Mesenchymal stem cell (in vitro differentiated cells and primary cell): ENCODE data around the gene RIMBP2.

ENCODE experiments used
- DNase-seq: peaks from one replicate; pipeline ENCODE4 v3.0.0-alpha.2; 2013
- H2AFZ ChIP-seq: one replicate; pipeline ENCODE4 v1.6.1; 2013; ENCODE audit warnings: low read depth, mild to moderate bottlenecking, control low read depth, inconsistent platforms, low read length, moderate library complexity
- H2AK5ac ChIP-seq: 2 replicates; pipeline ENCODE4 v1.6.1; 2013; ENCODE audit warnings: low read length, moderate library complexity, mild to moderate bottlenecking, inconsistent platforms; ENCODE audit not compliant: severe bottlenecking
- H2BK120ac ChIP-seq: one replicate; pipeline ENCODE4 v1.6.1; 2013; ENCODE audit warnings: low read depth, mild to moderate bottlenecking, inconsistent platforms, low read length, moderate library complexity
- H2BK12ac ChIP-seq, 2 experiments: one replicate each; pipeline ENCODE4 v1.6.1; 2013; ENCODE audit warnings: inconsistent platforms in 2 of 2, low read length in 2 of 2, mild to moderate bottlenecking in 2 of 2, moderate library complexity in 2 of 2, control low read depth in 1 of 2
- H2BK15ac ChIP-seq: one replicate; pipeline ENCODE4 v1.6.1; 2013; ENCODE audit warnings: mild to moderate bottlenecking, low read depth, inconsistent platforms; ENCODE audit not compliant: poor library complexity, severe bottlenecking
- H2BK5ac ChIP-seq: 2 replicates; pipeline ENCODE4 v1.6.1; 2013; ENCODE audit warnings: low read depth, mild to moderate bottlenecking, low read length, control low read depth, inconsistent platforms; ENCODE audit not compliant: poor library complexity, severe bottlenecking
- H3K14ac ChIP-seq, 2 experiments: one replicate each; pipeline ENCODE4 v1.6.1; 2013; ENCODE audit warnings: inconsistent platforms in 2 of 2, low read length in 2 of 2, control low read depth in 1 of 2, mild to moderate bottlenecking in 1 of 2, moderate library complexity in 1 of 2
- H3K18ac ChIP-seq, 2 experiments: one replicate each; pipeline ENCODE4 v1.6.1; 2013; ENCODE audit warnings: inconsistent platforms in 2 of 2, low read length in 2 of 2, control low read depth in 1 of 2, low read depth in 1 of 2, mild to moderate bottlenecking in 1 of 2
- H3K23ac ChIP-seq, 2 experiments: one replicate each; pipeline ENCODE4 v1.6.1; 2013; ENCODE audit warnings: inconsistent platforms in 2 of 2, low read length in 2 of 2, mild to moderate bottlenecking in 2 of 2, moderate library complexity in 2 of 2, control low read depth in 1 of 2
- H3K27ac ChIP-seq: 2 replicates; pipeline ENCODE4 v1.5.1; 2013; ENCODE audit warnings: mild to moderate bottlenecking, moderate library complexity, low read length, control low read depth, inconsistent platforms; ENCODE audit not compliant: poor library complexity, severe bottlenecking
- H3K27me3 ChIP-seq, 2 experiments: 2 replicates each; pipeline versions ENCODE4 v1.6.1 to v1.7.0; 2013; ENCODE audit warnings: low read length in 2 of 2, mild to moderate bottlenecking in 2 of 2, moderate library complexity in 2 of 2, control low read depth in 1 of 2, inconsistent platforms in 1 of 2; ENCODE audit not compliant: control insufficient read depth in 1 of 2, insufficient read depth in 1 of 2
- H3K36me3 ChIP-seq, 2 experiments: 2 replicates each; pipeline versions ENCODE4 v1.6.1 to v1.7.0; 2013; ENCODE audit warnings: low read length in 2 of 2, control low read depth in 1 of 2, inconsistent platforms in 1 of 2, low read depth in 1 of 2, mild to moderate bottlenecking in 1 of 2; ENCODE audit not compliant: insufficient read depth in 2 of 2, control insufficient read depth in 1 of 2
- H3K4ac ChIP-seq, 2 experiments: one replicate each; pipeline ENCODE4 v1.6.1; 2013; ENCODE audit warnings: inconsistent platforms in 2 of 2, low read length in 2 of 2, mild to moderate bottlenecking in 2 of 2, moderate library complexity in 2 of 2, control low read depth in 1 of 2, low read depth in 1 of 2
- H3K4me1 ChIP-seq: 2 replicates; pipeline ENCODE4 v1.6.1; 2013; ENCODE audit warnings: low read depth, low read length, control low read depth; ENCODE audit not compliant: control insufficient read depth, insufficient read depth
- H3K4me2 ChIP-seq: 2 replicates; pipeline ENCODE4 v1.6.1; 2013; ENCODE audit warnings: low read length, mild to moderate bottlenecking, inconsistent platforms; ENCODE audit not compliant: poor library complexity, severe bottlenecking
- H3K4me3 ChIP-seq, 2 experiments: 2 replicates each; pipeline versions ENCODE4 v1.5.1 to v1.7.0; 2013; ENCODE audit warnings: low read length in 2 of 2, mild to moderate bottlenecking in 2 of 2, control low read depth in 1 of 2, low read depth in 1 of 2; ENCODE audit not compliant: insufficient read depth in 1 of 2
- H3K79me1 ChIP-seq: replicated peaks from 2 replicates; pipeline ENCODE4 v1.6.1; 2013; ENCODE audit warnings: mild to moderate bottlenecking, control low read depth, low read length, inconsistent platforms; ENCODE audit not compliant: poor library complexity, severe bottlenecking
- H3K9ac ChIP-seq: 2 replicates; pipeline ENCODE4 v1.7.0; 2013; ENCODE audit warnings: mild to moderate bottlenecking, low read length, moderate library complexity
- H3K9me3 ChIP-seq: 2 replicates; pipeline ENCODE4 v1.7.0; 2013; ENCODE audit warnings: mild to moderate bottlenecking, low read length; ENCODE audit not compliant: control insufficient read depth
- H4K8ac ChIP-seq: one replicate; pipeline ENCODE4 v1.6.1; 2013; ENCODE audit warnings: inconsistent platforms, mild to moderate bottlenecking, low read length, moderate library complexity
- H4K91ac ChIP-seq: one replicate; pipeline ENCODE4 v1.6.1; 2013; ENCODE audit warnings: mild to moderate bottlenecking, low read length, inconsistent platforms
- WGBS: methylation state at CpG from one replicate; pipeline ENCODE4 v1.1.7; 2013; ENCODE audit warnings: mixed read lengths; 5-methylcytosine and 5-hydroxymethylcytosine counted together

Gene RIMBP2

DNA sequence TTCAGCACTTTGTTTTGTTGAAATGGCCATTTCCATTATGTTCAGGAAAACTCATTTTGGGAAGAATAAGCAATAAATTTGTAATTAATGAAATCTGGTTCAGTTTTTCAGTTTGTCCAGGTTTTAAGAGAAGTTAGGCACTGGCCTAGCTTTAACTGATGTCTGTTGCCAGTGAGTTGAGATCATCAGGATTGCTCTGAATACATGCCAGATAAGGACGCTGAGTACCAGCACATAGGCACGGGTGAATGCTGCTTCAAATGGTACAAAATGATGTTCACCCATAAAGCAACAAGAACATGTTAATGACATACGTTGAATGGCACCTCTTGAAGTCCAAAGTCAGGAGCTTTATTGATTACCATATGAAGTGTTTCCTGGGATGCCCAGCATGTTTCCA, 331.9 kb downstream of the RIMBP2 start:
- Histone ChIP-seq H2BK120ac (no peak overlapping the region), H3K79me1 (no peaks in the 10 kb centered on the region), H3K14ac (no peak overlapping the region), H3K27ac (no peak overlapping the region), H2BK5ac (no peak overlapping the region), H2AK5ac (no peak overlapping the region), H3K9ac (no peak overlapping the region), H3K27me3 (no peaks in the 10 kb centered on the region), H3K4ac (no peak overlapping the region), H4K8ac (no peak overlapping the region), H3K4me1 (no peaks in the 10 kb centered on the region), H3K4me3 (no peak overlapping the region), H3K18ac (no peak overlapping the region), H4K91ac (no peak overlapping the region), H3K4me2 (no peak overlapping the region), H2BK12ac (no peak overlapping the region), H3K36me3 (no peaks in the 10 kb centered on the region), H2BK15ac (no peak overlapping the region), H3K9me3 (peaks cover 2% of the 10 kb centered on the region), H3K23ac (no peak overlapping the region), H2AFZ (no peak overlapping the region)
- DNase-seq: no peak
- WGBS: 59% methylated on average over 3 of the region's 3 CpGs

DNA sequence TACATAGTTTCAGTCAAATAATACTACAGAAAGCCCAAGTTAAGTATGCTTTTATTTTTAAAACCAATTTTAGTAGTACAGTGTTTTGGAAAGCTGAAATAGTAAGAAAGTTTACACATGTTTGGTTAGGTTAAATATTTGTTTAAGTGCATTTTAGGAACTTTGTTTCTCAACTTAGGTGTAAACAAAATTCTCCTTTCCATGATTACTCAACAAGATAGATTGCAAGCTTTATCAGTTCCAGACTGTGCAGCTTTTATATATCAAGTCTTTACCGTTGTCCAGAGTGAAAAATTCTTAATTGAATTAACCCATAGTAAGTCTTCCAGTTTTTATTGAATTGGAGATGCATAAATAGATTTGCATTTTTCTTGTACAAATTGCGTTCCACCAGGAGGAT, 333.3 kb downstream of the RIMBP2 start:
- WGBS: 40% methylated on average over 1 of the region's 2 CpGs

DNA sequence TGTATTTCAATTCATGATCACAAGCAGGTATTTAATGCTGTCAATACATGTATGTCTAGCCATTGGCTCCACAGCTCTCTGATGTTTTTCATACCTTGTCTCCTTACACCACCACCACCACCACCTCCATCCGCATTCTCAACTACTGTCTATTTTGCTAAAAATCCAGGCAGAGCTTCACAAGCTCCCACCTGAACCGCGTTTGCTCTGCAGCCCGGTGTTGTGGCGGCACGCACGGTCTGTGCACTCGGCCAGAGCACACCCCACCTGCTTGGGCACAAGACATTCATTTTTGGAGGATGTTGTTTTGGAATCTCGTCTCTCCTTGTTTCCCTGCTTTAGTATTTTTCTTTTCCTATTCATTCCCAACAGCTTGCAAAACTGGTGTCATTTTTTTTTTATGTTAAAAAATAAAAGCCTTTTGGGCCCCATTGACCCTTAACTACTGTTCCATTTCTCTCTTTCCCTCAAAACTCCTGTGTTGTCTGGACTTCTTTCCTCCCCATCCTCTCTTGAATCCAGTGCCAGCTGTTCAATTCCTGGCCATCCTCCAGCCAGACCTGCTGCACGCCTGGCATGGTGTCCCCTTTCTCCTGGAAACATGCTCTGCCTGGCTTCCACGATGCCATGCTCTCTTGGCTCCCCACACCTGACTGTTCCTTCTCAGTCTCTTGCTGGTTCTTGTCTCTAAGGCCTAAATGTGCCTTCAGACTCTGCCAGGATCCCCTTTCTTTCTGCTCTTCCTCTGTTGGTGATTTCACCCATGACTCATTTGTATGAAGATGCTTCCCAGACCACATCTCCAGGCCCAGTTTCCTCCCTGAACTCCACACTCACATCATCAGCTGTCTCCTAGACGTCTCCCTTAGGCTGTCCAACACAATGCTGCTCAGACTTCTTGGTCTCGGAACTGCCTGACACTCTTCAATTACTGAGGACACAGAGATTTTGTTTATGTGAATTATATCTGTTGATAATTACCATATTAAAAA, 340.5 kb downstream of the RIMBP2 start:
- no peaks in the 10 kb centered on the region for H3K9me3 ChIP-seq
- no peak overlapping the region for H4K91ac ChIP-seq
- H3K27me3 ChIP-seq: peaks cover 0 to 12% of the 10 kb centered on the region in 2 experiments
- no peak overlapping the region for H3K23ac ChIP-seq
- no peak overlapping the region for H3K9ac ChIP-seq
- H3K79me1 ChIP-seq: no peaks in the 10 kb centered on the region
- WGBS: 79% methylated on average over 11 of the region's 13 CpGs
- no peak overlapping the region for H2AFZ ChIP-seq
- no peaks in the 10 kb centered on the region for H3K36me3 ChIP-seq
- H2AK5ac ChIP-seq: no peak overlapping the region
- no peak overlapping the region for H2BK15ac ChIP-seq
- DNase-seq: no peak
- H3K4me1 ChIP-seq: no peaks in the 10 kb centered on the region
- H2BK12ac ChIP-seq: no peak overlapping the region
- no peak overlapping the region for H3K18ac ChIP-seq
- no peak overlapping the region for H2BK5ac ChIP-seq
- H3K4me3 ChIP-seq: no peak overlapping the region
- no peak overlapping the region for H3K4me2 ChIP-seq
- no peak overlapping the region for H3K27ac ChIP-seq
- no peak overlapping the region for H3K14ac ChIP-seq
- no peak overlapping the region for H2BK120ac ChIP-seq
- no peak overlapping the region for H3K4ac ChIP-seq
- H4K8ac ChIP-seq: no peak overlapping the region

More for the DNA sequence above, 333.3 kb downstream of the RIMBP2 start:
- H4K91ac ChIP-seq: no peak overlapping the region
- H3K36me3 ChIP-seq: no peaks in the 10 kb centered on the region
- no peaks in the 10 kb centered on the region for H3K27me3 ChIP-seq
- no peaks in the 10 kb centered on the region for H3K4me1 ChIP-seq
- no peak for DNase-seq
- no peak overlapping the region for H3K14ac ChIP-seq
- H4K8ac ChIP-seq: no peak overlapping the region
- no peak overlapping the region for H2BK5ac ChIP-seq
- H3K27ac ChIP-seq: no peak overlapping the region
- H3K4me3 ChIP-seq: no peak overlapping the region
- H3K23ac ChIP-seq: no peak overlapping the region
- H2BK12ac ChIP-seq: no peak overlapping the region
- no peak overlapping the region for H2BK120ac ChIP-seq
- no peak overlapping the region for H2BK15ac ChIP-seq
- H3K4me2 ChIP-seq: no peak overlapping the region
- H2AFZ ChIP-seq: no peak overlapping the region
- H3K79me1 ChIP-seq: no peaks in the 10 kb centered on the region
- H3K18ac ChIP-seq: no peak overlapping the region
- H3K9me3 ChIP-seq: peaks cover 2% of the 10 kb centered on the region
- H3K9ac ChIP-seq: no peak overlapping the region
- no peak overlapping the region for H3K4ac ChIP-seq
- H2AK5ac ChIP-seq: no peak overlapping the region

- H3K9me3 ChIP-seq: no peaks in the 10 kb centered on the region
- H3K18ac ChIP-seq: no peak overlapping the region
- no peak overlapping the region for H3K14ac ChIP-seq
- no peak overlapping the region for H4K91ac ChIP-seq
- no peak overlapping the region for H3K9ac ChIP-seq
- H3K4me1 ChIP-seq: no peaks in the 10 kb centered on the region
- no peak overlapping the region for H2BK12ac ChIP-seq
- H2BK5ac ChIP-seq: no peak overlapping the region
- WGBS: 81% methylated on average over 2 of the region's 4 CpGs
- no peak overlapping the region for H2BK15ac ChIP-seq
- H3K79me1 ChIP-seq: no peaks in the 10 kb centered on the region
- no peak overlapping the region for H2BK120ac ChIP-seq
- H3K4ac ChIP-seq: no peak overlapping the region
- no peaks in the 10 kb centered on the region for H3K36me3 ChIP-seq
- H2AK5ac ChIP-seq: no peak overlapping the region
- H3K4me2 ChIP-seq: no peak overlapping the region
- DNase-seq: no peak
- H3K27ac ChIP-seq: no peak overlapping the region
- no peak overlapping the region for H3K4me3 ChIP-seq
- H2AFZ ChIP-seq: no peak overlapping the region
- H3K23ac ChIP-seq: no peak overlapping the region
- no peak overlapping the region for H4K8ac ChIP-seq
- peaks cover 0 to 16% of the 10 kb centered on the region in 2 experiments for H3K27me3 ChIP-seq
Measured at GRCh38 chr12:130374083-130374482, 342.0 kb downstream of the RIMBP2 start.
